WTC11 (cell line): Measurements from ENCODE around the gene ASTN1. TPM values are rescaled to one million over a fixed set of nuclear protein-coding genes. Genes with fewer than 3 reads are reported as not detected.

ENCODE experiments used
- ATAC-seq: fragments of 200-7000 bp; cut with Tn5 transposase; 2 replicates; pipeline ENCODE4 v1.10.0; 2021; ENCODE audit warnings: mild to moderate bottlenecking, moderate library complexity
- CTCF ChIA-PET: fragments of 300-600 bp; sonication (Branson Sonifier 250); formaldehyde crosslinking; loops from one replicate; lab custom pipeline; 2021; ENCODE audit warnings: antibody characterized with exemption; lab: Charles Lee
- POLR2A ChIA-PET: fragments of 350-600 bp; sonication (Branson Sonifier 250); formaldehyde crosslinking; loops from one replicate; lab custom pipeline; 2021; ENCODE audit warnings: antibody characterized with exemption; lab: Charles Lee
- DNase-seq: peaks from one replicate; pipeline ENCODE4 v3.0.0; 2021; ENCODE audit warnings: low spot score
- H3K27ac Mint-ChIP-seq: 2 replicates; pipeline ENCODE4 v1.8.0; 2021; ENCODE audit warnings: mixed read lengths
- H3K27me3 Mint-ChIP-seq: 2 replicates; pipeline ENCODE4 v1.8.0; 2021; ENCODE audit warnings: low read depth, mild to moderate bottlenecking, moderate library complexity, mixed read lengths
- H3K36me3 Mint-ChIP-seq: 2 replicates; pipeline ENCODE4 v1.8.0; 2021; ENCODE audit warnings: mixed read lengths
- H3K4me1 Mint-ChIP-seq: 2 replicates; pipeline ENCODE4 v1.8.0; 2022; ENCODE audit warnings: mixed read lengths
- H3K4me3 Mint-ChIP-seq: 2 replicates; pipeline ENCODE4 v1.8.0; 2021; ENCODE audit warnings: mild to moderate bottlenecking, moderate library complexity, mixed read lengths
- H3K9me3 Mint-ChIP-seq: 2 replicates; pipeline ENCODE4 v1.8.0; 2021; ENCODE audit warnings: mixed read lengths
- CBFB ChIP-seq: sonication (generic); formaldehyde crosslinking; IDR thresholded peaks from 2 replicates; pipeline ENCODE4 v1.8.1; 2022; ENCODE audit warnings: mild to moderate bottlenecking, low read depth, missing genetic modification reagents
- CREM ChIP-seq: sonication (generic); formaldehyde crosslinking; IDR thresholded peaks from 2 replicates; pipeline ENCODE4 v1.8.1; 2022; ENCODE audit warnings: mild to moderate bottlenecking, missing genetic modification reagents, moderate library complexity
- E2F4 ChIP-seq: sonication (generic); formaldehyde crosslinking; IDR thresholded peaks from 2 replicates; pipeline ENCODE4 v1.8.1; 2022; ENCODE audit warnings: low read depth, mild to moderate bottlenecking, moderate library complexity, missing genetic modification reagents, borderline replicate concordance
- EMX1 ChIP-seq: fragments of 250-450 bp; sonication (Bioruptor Pico); IDR thresholded peaks from 2 replicates; pipeline ENCODE4 v1.8.0; 2021; ENCODE audit warnings: mild to moderate bottlenecking
- ESRRA ChIP-seq: sonication (generic); formaldehyde crosslinking; IDR thresholded peaks from 2 replicates; pipeline ENCODE4 v1.8.1; 2022; ENCODE audit warnings: mild to moderate bottlenecking, missing genetic modification reagents, borderline replicate concordance
- GABPB1 ChIP-seq: sonication (generic); formaldehyde crosslinking; IDR thresholded peaks from 2 replicates; pipeline ENCODE4 v1.8.1; 2023; ENCODE audit warnings: mild to moderate bottlenecking, missing genetic modification reagents
- GTF2I ChIP-seq: fragments of 250-450 bp; sonication (Bioruptor Pico); conservative IDR thresholded peaks from 2 replicates; pipeline ENCODE4 v1.4.0; 2021; ENCODE audit warnings: mild to moderate bottlenecking
- HMGA2 ChIP-seq: fragments of 250-450 bp; sonication (Bioruptor Pico); IDR thresholded peaks from 2 replicates; pipeline ENCODE4 v1.4.0; 2021; ENCODE audit warnings: mild to moderate bottlenecking, moderate library complexity
- KAT7 ChIP-seq: sonication (generic); formaldehyde crosslinking; IDR thresholded peaks from 2 replicates; pipeline ENCODE4 v1.8.1; 2023; ENCODE audit warnings: missing genetic modification reagents, mild to moderate bottlenecking, borderline replicate concordance
- MYBL2 ChIP-seq: sonication (generic); formaldehyde crosslinking; IDR thresholded peaks from 2 replicates; pipeline ENCODE4 v1.8.1; 2023; ENCODE audit warnings: mild to moderate bottlenecking, moderate library complexity, missing genetic modification reagents
- NFE2L1 ChIP-seq: sonication (generic); formaldehyde crosslinking; IDR thresholded peaks from 2 replicates; pipeline ENCODE4 v1.8.1; 2023; ENCODE audit warnings: missing genetic modification reagents
- NR3C1 ChIP-seq: sonication (generic); formaldehyde crosslinking; conservative IDR thresholded peaks from 2 replicates; pipeline ENCODE4 v1.8.1; 2023; ENCODE audit warnings: low read depth, mild to moderate bottlenecking, missing genetic modification reagents
- TEAD4 ChIP-seq: sonication (generic); formaldehyde crosslinking; IDR thresholded peaks from 2 replicates; pipeline ENCODE4 v1.8.0; 2022; ENCODE audit warnings: mild to moderate bottlenecking, missing genetic modification reagents
- TP53 ChIP-seq: sonication (generic); formaldehyde crosslinking; IDR thresholded peaks from 2 replicates; pipeline ENCODE4 v1.8.1; 2023; ENCODE audit warnings: mild to moderate bottlenecking, missing genetic modification reagents
- ZBTB21 ChIP-seq: sonication (generic); formaldehyde crosslinking; IDR thresholded peaks from 2 replicates; pipeline ENCODE4 v1.8.1; 2023; ENCODE audit warnings: mild to moderate bottlenecking, missing genetic modification reagents, borderline replicate concordance
- ZNF263 ChIP-seq: sonication (generic); formaldehyde crosslinking; IDR thresholded peaks from 2 replicates; pipeline ENCODE4 v1.8.1; 2022; ENCODE audit warnings: low read depth, mild to moderate bottlenecking, moderate library complexity, missing genetic modification reagents
- ZNF317 ChIP-seq: sonication (generic); formaldehyde crosslinking; IDR thresholded peaks from 2 replicates; pipeline ENCODE4 v1.8.1; 2023; ENCODE audit warnings: low read depth, mild to moderate bottlenecking, moderate library complexity, missing genetic modification reagents, borderline replicate concordance
- ZNF396 ChIP-seq: fragments of 250-450 bp; sonication (Bioruptor Pico); IDR thresholded peaks from 2 replicates; pipeline ENCODE4 v1.8.0; 2021; ENCODE audit warnings: mild to moderate bottlenecking, moderate library complexity, borderline replicate concordance
- total RNA-seq: library from RNA; stranded (reverse); gene quantifications from 3 replicates; pipeline ENCODE4 v1.2.3, GENCODE V29; 2021
- TF ChIP-seq, protein P1 (sequence below): fragments of 250-450 bp; sonication (Bioruptor Pico); IDR thresholded peaks from 2 replicates; pipeline ENCODE4 v1.9.0; 2021; ENCODE audit warnings: mild to moderate bottlenecking, borderline replicate concordance
- TF ChIP-seq, protein P2 (sequence below): sonication (generic); formaldehyde crosslinking; IDR thresholded peaks from 2 replicates; pipeline ENCODE4 v1.8.1; 2022; ENCODE audit warnings: low read depth, missing genetic modification reagents, borderline replicate concordance
- TF ChIP-seq, protein P3 (sequence below): sonication (generic); formaldehyde crosslinking; IDR thresholded peaks from 2 replicates; pipeline ENCODE4 v1.8.1; 2023; ENCODE audit warnings: mild to moderate bottlenecking, missing genetic modification reagents, moderate library complexity

Gene ASTN1
- total RNA-seq, 1 experiment from 2014 or later, result 3.4 TPM

GRCh38 chr1:177033628-177034027 is 130.9 kb downstream of the ASTN1 start (continued):
- TF ChIP-seq, protein P1, sequence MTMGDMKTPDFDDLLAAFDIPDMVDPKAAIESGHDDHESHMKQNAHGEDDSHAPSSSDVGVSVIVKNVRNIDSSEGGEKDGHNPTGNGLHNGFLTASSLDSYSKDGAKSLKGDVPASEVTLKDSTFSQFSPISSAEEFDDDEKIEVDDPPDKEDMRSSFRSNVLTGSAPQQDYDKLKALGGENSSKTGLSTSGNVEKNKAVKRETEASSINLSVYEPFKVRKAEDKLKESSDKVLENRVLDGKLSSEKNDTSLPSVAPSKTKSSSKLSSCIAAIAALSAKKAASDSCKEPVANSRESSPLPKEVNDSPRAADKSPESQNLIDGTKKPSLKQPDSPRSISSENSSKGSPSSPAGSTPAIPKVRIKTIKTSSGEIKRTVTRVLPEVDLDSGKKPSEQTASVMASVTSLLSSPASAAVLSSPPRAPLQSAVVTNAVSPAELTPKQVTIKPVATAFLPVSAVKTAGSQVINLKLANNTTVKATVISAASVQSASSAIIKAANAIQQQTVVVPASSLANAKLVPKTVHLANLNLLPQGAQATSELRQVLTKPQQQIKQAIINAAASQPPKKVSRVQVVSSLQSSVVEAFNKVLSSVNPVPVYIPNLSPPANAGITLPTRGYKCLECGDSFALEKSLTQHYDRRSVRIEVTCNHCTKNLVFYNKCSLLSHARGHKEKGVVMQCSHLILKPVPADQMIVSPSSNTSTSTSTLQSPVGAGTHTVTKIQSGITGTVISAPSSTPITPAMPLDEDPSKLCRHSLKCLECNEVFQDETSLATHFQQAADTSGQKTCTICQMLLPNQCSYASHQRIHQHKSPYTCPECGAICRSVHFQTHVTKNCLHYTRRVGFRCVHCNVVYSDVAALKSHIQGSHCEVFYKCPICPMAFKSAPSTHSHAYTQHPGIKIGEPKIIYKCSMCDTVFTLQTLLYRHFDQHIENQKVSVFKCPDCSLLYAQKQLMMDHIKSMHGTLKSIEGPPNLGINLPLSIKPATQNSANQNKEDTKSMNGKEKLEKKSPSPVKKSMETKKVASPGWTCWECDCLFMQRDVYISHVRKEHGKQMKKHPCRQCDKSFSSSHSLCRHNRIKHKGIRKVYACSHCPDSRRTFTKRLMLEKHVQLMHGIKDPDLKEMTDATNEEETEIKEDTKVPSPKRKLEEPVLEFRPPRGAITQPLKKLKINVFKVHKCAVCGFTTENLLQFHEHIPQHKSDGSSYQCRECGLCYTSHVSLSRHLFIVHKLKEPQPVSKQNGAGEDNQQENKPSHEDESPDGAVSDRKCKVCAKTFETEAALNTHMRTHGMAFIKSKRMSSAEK (CRISPR knock-in tag), result no peak
- TF ChIP-seq ZNF263 (CRISPR knock-in tag), result no peak
- TF ChIP-seq, all 79 proteins: peak for 0

- H3K4me1 Mint-ChIP-seq, result peaks cover 30% of the 10 kb centered on the region
- CTCF ChIA-PET, result no interaction called here
- no peak overlapping the region for H3K27ac Mint-ChIP-seq
- POLR2A ChIA-PET, result no interaction called here
- TF ChIP-seq ZNF317 (no peak), CBFB (CRISPR knock-in tag) (no peak), NR3C1 (CRISPR knock-in tag) (no peak), E2F4 (no peak), GABPB1 (CRISPR knock-in tag) (no peak)
- no peaks in the 10 kb centered on the region for H3K27me3 Mint-ChIP-seq
- DNase-seq (no peak), ATAC-seq (no peak)
- no peaks in the 10 kb centered on the region for H3K9me3 Mint-ChIP-seq
- no peak overlapping the region for H3K4me3 Mint-ChIP-seq
- no peaks in the 10 kb centered on the region for H3K36me3 Mint-ChIP-seq
Measured at GRCh38 chr1:177032434-177032833, 132.1 kb downstream of the ASTN1 start.

GRCh38 chr1:177024623-177025022 is 139.9 kb downstream of the ASTN1 start:
- H3K4me1 Mint-ChIP-seq, result peaks cover 7% of the 10 kb centered on the region
- H3K27me3 Mint-ChIP-seq, result no peaks in the 10 kb centered on the region
- TF ChIP-seq NFE2L1 (CRISPR knock-in tag), result no peak
- TF ChIP-seq ESRRA (CRISPR knock-in tag), result no peak
- TF ChIP-seq MYBL2, result no peak
- no peak for TF ChIP-seq CREM (CRISPR knock-in tag)
- no peak for TF ChIP-seq KAT7 (CRISPR knock-in tag)
- TF ChIP-seq TEAD4 (CRISPR knock-in tag), result no peak
- TF ChIP-seq, protein P2, sequence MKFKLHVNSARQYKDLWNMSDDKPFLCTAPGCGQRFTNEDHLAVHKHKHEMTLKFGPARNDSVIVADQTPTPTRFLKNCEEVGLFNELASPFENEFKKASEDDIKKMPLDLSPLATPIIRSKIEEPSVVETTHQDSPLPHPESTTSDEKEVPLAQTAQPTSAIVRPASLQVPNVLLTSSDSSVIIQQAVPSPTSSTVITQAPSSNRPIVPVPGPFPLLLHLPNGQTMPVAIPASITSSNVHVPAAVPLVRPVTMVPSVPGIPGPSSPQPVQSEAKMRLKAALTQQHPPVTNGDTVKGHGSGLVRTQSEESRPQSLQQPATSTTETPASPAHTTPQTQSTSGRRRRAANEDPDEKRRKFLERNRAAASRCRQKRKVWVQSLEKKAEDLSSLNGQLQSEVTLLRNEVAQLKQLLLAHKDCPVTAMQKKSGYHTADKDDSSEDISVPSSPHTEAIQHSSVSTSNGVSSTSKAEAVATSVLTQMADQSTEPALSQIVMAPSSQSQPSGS (CRISPR knock-in tag), result no peak
- TF ChIP-seq TP53 (CRISPR knock-in tag), result no peak
- TF ChIP-seq, protein P3, sequence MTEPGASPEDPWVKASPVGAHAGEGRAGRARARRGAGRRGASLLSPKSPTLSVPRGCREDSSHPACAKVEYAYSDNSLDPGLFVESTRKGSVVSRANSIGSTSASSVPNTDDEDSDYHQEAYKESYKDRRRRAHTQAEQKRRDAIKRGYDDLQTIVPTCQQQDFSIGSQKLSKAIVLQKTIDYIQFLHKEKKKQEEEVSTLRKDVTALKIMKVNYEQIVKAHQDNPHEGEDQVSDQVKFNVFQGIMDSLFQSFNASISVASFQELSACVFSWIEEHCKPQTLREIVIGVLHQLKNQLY (CRISPR knock-in tag), result no peak
- TF ChIP-seq ZBTB21 (CRISPR knock-in tag), result no peak
- no peak for TF ChIP-seq EMX1 (CRISPR knock-in tag)
- TF ChIP-seq HMGA2 (CRISPR knock-in tag), result no peak
- no peak for TF ChIP-seq GTF2I (CRISPR knock-in tag)
- TF ChIP-seq ZNF396 (CRISPR knock-in tag), result no peak
- no peak overlapping the region for H3K27ac Mint-ChIP-seq
- ATAC-seq (no peak), DNase-seq (no peak)
- H3K9me3 Mint-ChIP-seq, result no peaks in the 10 kb centered on the region
- H3K4me3 Mint-ChIP-seq, result no peak overlapping the region
- POLR2A ChIA-PET, result no interaction called here
- H3K36me3 Mint-ChIP-seq, result no peaks in the 10 kb centered on the region
- CTCF ChIA-PET, result no interaction called here
